Measurements from ENCODE around the gene PLA2G6. TPM values are rescaled to one million over a fixed set of nuclear protein-coding genes. Genes with fewer than 3 reads are reported as not detected.

The PLA2G6 gene
- total and polyA plus RNA-seq, 2 donors, result 21.1 to 21.2 TPM

DNA sequence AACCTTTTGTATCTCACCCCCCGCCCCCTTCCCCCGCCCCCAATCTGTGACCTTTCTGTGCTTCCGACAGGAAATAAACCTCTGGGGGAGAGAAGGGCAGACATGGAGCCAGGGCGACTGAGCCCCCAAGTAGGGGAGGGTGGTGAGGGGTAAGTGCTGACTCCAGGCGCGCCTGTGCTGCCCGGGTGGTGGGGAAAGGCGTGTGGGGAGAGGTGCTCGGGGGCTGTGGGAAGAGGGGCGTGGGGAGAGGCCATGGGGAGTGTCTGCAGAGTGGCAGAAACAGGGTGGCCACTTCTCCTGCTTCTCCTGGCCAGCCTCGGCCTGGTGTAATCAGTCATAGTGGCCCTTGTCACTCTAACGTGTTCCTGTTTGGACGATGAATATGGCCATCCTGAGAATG is 105.7 kb downstream of the PLA2G6 start:
- no peak overlapping the region for H3K27ac ChIP-seq (ENCODE audit: low read depth)
- H3K4me3 ChIP-seq (ENCODE audit: low read depth, low read length), result no peak overlapping the region
- H3K4me1 ChIP-seq (ENCODE audit: insufficient read depth), result no peaks in the 10 kb centered on the region
- H3K36me3 ChIP-seq (ENCODE audit: insufficient read depth), result peaks cover 6% of the 10 kb centered on the region
- WGBS, result 85% methylated on average over 13 of the region's 13 CpGs
- DNase-seq (ENCODE audit: extremely low spot score), result no peak

DNA sequence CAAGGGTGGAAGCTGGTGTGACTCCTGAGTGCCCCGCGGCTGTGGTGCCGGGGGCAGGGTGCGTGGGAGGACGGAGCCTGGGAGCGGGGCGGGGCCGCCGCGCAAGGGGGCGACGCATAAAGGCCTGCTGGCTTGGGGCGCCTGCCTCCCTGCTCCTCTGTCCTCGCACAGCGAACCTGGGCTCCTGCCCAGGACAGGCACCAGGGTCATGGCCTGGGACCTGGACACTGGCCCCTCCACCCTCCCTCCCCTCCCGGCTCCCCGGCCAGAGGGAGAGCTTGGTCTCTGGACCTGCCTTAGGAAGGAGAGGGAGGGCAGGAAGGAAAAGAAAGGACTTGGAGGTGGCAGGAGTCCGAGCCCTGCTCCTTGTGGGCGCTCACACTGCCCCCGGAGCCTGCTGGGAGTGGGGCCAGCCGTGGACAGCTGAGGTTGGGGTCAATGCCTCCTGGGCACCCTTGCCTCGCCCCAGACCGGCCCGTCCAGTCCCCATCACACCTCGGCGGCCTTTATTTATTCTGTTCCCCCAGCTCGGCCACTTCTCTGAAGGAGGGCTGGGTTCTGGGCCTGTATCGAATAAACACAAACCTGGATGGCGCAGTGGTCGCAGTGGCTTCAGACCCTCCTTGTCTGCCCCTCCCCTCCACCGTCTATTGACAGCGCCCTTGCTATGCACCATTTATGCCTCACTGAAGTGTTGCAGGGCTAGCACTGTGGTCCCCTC is 106.4 kb downstream of the PLA2G6 start:
- no peak for DNase-seq (ENCODE audit: extremely low spot score)
- 92% methylated on average over 32 of the region's 32 CpGs for WGBS
- Histone ChIP-seq H3K4me3 (ENCODE audit: low read depth, low read length) (no peak overlapping the region), H3K4me1 (ENCODE audit: insufficient read depth) (no peaks in the 10 kb centered on the region), H3K27ac (ENCODE audit: low read depth) (no peak overlapping the region), H3K36me3 (ENCODE audit: insufficient read depth) (peaks cover 6% of the 10 kb centered on the region)

DNA sequence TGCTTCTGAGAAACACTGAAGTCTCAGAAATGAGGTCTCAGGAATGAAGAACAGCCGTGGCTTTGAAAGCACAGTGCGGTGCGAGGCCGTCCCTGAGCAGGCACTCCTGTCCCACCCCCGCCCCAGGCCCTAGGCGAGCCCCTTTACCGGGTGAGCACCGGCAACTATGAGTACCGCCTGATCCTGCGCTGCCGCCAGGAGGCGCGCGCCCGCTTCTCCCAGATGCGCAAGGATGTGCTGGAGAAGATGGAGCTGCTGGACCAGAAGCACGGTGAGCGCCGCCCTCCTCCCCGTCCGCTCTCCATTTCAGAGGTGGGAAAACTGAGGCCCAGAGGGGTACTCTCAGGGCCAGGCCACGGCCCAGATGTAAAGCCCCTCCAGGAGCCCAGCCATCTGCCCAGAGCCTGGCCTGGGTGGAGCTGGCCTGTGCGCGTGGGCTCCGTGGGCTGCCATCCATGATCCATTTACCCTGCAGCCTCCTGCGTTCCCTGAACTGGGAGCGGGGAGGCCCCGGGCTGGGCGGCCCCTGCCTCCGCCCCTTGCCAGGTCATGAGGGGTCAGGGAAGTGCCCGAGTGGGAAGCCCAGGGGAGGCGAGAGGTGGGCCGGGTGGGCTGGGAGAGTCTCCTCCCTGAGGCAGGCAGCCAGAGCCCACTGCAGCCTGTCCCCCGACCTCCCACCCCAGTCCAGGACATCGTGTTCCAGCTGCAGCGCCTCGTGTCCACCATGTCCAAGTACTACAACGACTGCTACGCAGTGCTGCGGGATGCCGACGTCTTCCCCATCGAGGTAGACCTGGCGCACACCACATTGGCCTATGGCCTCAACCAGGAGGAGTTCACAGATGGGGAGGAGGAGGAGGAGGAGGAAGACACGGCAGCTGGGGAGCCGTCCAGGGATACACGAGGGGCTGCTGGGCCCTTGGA is 107.2 kb downstream of the PLA2G6 start:
- peaks cover 6% of the 10 kb centered on the region for H3K36me3 ChIP-seq (ENCODE audit: insufficient read depth)
- no peak overlapping the region for H3K27ac ChIP-seq (ENCODE audit: low read depth)
- H3K4me1 ChIP-seq (ENCODE audit: insufficient read depth), result no peaks in the 10 kb centered on the region
- no peak overlapping the region for H3K4me3 ChIP-seq (ENCODE audit: low read depth, low read length)
- DNase-seq (ENCODE audit: extremely low spot score), result no peak
- 83% methylated on average over 47 of the region's 47 CpGs for WGBS

DNA sequence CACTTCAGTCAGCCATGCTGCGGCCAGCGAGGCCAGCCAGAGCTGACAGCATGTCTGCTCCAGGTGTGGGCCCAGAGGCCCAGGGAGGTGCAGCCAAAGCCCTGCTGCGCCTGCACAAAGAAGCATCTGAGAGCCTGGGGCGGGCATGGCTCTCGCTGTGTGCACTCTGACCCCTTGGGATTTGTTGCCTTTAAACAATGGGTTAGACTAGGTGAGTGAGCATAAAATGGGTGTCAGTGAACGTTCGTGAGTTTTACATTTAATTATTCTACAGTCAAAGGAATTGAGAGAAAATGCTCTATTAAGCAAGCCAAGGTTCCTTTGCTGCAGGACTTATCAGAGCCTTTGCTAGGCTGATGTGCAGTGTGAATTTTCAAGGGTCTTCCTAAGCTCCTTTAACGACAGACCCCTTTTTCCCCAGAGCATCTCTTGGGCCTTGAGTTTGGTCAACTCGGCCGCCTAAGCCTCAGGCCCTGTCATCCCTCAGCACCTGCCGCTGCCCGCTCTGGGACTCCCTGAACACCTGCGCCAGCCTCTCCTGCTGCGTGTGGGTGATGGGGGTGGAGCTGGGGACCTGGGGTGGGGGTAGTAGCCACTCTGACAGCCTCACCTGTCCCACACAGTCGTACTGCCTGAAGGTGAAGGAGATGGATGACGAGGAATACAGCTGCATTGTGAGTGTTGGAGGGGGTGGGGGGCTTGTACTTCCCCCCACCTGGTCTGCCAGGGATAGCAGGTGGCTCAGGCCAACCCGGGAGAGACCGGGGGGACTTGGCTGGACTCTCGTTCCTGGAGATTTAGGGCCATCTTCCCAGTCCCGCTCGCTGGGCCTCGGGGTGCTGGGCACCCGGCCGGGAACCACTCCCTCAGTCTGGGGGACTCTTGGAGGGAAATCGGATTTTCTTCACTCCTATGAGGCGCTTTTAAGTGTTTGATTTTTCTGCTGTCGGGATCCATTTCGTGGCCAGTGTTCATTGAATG is 108.2 kb downstream of the PLA2G6 start:
- WGBS, result 94% methylated on average over 28 of the region's 28 CpGs
- Histone ChIP-seq H3K27ac (ENCODE audit: low read depth) (no peak overlapping the region), H3K4me3 (ENCODE audit: low read depth, low read length) (no peak overlapping the region), H3K4me1 (ENCODE audit: insufficient read depth) (no peaks in the 10 kb centered on the region), H3K36me3 (ENCODE audit: insufficient read depth) (peaks cover 6% of the 10 kb centered on the region)
- no peak for DNase-seq (ENCODE audit: extremely low spot score)

DNA sequence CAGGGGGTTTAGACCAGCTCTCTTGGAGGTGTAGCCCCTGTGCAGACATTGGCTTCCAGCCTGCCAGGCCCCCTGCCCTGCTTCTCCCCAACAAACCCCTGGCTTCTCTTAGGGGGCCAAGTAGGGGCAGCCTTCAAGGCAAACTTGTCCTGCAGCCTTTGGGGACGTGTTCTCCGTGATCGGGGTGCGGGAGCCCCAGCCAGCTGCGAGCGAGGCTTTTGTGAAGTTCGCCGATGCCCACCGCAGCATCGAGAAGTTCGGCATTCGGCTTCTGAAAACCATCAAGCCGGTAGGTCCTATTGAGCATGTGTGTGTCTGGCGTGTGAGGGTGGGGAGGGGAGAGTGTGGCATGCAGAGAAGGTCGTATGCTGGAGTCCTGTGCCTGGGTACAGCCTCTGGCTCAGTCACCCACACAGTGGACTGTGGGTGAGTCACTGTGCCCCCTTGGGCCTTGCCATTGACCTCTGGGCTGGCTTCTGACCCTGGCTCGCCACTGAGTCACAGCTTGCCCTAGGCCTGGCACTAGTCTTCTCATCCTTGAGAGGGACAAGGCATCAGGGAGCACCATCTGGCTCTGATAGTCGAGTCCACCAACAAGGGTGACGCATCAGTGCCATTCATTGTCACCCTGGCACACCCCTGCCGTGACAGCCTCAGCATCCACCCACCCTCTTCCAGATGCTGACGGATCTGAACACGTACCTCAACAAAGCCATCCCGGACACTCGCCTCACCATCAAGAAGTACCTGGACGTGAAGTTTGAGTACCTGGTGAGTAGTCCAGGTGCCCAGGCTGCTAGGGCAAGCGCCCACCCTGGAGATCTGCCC is 109.1 kb downstream of the PLA2G6 start:
- no peak for DNase-seq (ENCODE audit: extremely low spot score)
- Histone ChIP-seq H3K4me3 (ENCODE audit: low read depth, low read length) (no peak overlapping the region), H3K27ac (ENCODE audit: low read depth) (no peak overlapping the region), H3K4me1 (ENCODE audit: insufficient read depth) (no peaks in the 10 kb centered on the region), H3K36me3 (ENCODE audit: insufficient read depth) (peaks cover 6% of the 10 kb centered on the region)
- WGBS, result 95% methylated on average over 25 of the region's 25 CpGs

DNA sequence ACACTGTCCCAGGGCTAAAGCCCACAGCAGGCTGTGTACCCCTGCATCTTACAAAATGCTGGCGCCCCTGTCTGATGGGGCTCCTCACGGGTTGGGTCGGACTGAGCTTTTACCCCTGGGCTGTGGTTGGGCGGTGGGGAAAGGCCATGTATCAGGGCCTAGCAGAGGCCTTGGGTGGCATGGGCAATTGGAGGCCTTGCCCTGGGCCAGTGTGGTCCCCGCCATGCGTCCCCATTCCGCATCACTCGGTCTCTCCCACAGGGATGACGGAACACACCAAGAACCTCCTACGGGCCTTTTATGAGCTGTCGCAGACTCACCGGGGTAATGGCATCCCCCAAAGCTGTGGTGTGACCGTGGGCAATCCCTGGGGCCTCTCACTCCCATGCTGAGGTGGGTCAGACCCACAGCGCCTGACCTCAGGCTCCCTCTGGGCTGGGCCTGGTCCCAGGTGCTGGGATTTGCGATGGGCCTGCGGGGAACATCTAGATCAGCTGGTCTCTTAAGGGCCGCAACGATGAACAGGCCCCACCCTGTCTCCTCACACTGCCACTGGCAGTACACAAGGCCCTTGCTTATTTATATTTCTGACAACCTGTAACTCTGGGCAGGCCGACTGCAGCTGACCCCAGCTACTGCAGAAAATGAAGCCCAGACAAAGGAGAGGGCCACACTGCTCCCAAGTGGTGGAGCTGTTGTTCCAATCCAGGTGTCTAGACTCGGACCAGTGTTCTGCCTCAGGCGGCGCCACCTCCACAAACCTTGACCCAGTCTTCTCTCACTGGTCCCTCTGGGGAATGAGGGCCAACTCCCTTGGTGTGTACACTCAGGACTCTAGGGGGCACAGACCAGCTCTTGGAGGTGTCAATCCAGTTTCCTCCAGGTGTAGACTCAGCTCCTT is 110.0 kb downstream of the PLA2G6 start:
- no peaks in the 10 kb centered on the region for H3K4me1 ChIP-seq (ENCODE audit: insufficient read depth)
- no peak for DNase-seq (ENCODE audit: extremely low spot score)
- 89% methylated on average over 22 of the region's 22 CpGs for WGBS
- no peak overlapping the region for H3K4me3 ChIP-seq (ENCODE audit: low read depth, low read length)
- no peak overlapping the region for H3K27ac ChIP-seq (ENCODE audit: low read depth)
- peaks cover 6% of the 10 kb centered on the region for H3K36me3 ChIP-seq (ENCODE audit: insufficient read depth)

DNA sequence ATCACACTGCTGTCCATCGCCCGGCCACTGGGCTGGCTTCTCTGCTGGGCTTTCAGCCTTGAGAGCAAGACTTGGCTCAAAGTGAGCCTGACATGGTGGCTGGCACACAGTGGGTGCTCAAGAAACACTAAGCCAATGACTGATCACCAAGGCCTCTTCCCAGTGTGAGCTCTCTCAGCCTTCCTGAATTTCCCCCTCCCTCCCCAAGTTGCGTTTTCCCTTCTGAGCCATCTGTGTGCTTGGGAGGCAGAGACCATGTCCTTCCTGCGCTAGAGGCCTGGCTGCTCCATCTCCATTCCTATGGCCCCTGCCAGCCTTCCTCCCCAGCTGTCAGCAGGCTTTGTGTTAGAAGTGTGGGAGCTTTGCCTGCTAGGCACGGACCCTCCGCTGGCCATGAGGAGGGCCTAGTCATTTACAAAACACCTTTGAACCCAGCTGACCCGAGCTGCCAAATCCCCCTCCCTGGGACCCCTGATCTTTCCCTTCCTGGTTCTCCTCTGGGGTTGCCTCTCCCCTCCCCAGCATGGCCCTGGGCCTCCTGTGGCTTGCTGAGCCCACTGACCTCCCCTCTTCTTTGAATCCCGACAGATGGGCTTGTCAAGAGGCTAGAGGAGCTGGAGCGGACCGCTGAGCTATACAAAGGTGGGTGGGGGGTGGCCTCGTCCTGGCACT is 111.2 kb downstream of the PLA2G6 start:
- Histone ChIP-seq H3K4me1 (ENCODE audit: insufficient read depth) (no peaks in the 10 kb centered on the region), H3K36me3 (ENCODE audit: insufficient read depth) (peaks cover 6% of the 10 kb centered on the region)
- 78% methylated on average over 11 of the region's 11 CpGs for WGBS

DNA sequence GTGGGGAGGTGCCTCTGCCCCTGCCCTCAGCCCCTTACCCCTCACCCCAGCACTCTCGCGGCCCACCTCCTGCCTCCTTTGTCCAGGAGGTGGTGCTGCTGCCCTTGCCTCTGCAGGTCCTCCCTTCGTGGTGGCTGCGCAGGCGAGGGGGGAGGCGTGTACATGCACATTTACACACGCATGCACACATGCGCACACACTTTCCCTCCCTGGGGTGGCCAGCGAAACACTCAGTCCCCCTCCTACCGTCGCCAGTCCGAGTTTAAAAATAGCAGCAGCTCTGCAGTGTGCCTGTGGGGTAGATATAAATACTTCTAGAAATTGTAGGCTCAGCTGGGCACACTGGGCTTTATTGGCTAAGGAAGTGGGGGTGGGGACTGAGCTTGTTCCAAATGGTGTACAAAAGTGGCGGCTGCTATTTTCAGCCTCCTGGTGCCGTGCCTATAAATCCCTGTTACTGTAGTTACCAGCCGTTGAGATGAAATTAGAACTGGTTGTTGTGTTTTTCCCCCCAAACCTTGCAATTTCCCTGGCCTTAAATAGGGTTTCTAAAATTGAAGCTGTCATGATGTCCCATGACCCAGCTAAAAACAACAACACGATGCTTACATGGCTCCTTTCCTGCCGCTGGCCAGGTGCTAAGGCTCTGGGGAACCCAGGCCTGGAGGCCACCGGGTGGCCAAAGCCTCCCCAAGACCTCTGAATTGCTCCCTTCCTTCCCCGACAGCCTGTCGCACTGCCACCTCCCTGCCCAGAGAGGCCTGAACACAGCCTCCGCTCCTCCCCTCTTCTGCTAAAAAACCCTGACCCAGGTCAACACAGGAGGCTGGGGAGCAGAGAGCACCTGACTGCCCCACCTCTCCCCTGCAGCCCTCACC is 112.0 kb downstream of the PLA2G6 start:
- Histone ChIP-seq H3K4me3 (ENCODE audit: low read depth, low read length) (no peak overlapping the region), H3K36me3 (ENCODE audit: insufficient read depth) (peaks cover 6% of the 10 kb centered on the region), H3K27ac (ENCODE audit: low read depth) (no peak overlapping the region), H3K4me1 (ENCODE audit: insufficient read depth) (no peaks in the 10 kb centered on the region)
- no peak for DNase-seq (ENCODE audit: extremely low spot score)
- WGBS, result 39% methylated on average over 21 of the region's 21 CpGs

More for the DNA sequence above, 111.2 kb downstream of the PLA2G6 start:
- H3K4me3 ChIP-seq (ENCODE audit: low read depth, low read length), result no peak overlapping the region
- DNase-seq (ENCODE audit: extremely low spot score), result no peak
- H3K27ac ChIP-seq (ENCODE audit: low read depth), result no peak overlapping the region

DNA sequence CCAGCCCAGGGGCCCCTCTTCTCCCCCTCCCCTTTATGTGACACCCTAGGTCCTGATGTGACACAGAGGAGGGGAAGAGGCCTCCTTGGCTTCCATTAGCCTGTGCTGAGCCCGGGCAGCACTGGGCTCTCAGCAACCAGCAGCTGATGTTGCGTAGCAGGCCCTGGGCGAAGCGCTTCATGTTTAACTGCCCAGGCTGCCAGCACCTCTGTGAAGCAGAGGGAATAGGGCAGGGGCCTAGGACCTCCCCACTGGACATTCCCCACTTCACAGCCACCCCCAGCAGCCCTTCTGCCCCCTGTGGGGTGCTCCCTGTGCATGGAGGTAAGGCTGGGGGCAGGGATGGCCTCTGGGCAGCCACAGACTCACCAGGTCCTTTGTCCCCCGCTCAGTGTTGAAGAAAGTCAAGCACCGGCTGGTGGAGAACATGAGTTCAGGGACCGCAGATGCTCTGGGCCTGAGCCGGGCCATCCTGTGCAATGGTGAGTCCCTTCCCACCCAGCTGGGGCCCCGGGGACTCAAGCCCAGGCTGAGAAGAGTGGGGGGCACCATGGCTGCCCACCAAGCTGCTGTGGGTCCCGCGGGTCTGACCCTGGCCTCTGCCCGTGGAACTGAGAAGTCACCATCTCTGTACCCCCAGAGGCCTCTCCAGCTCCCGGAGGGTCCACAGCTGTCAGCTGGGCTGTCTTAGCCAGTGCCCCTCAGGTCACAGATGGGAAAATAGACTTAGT is 112.8 kb downstream of the PLA2G6 start:
- no peak overlapping the region for H3K4me3 ChIP-seq (ENCODE audit: low read depth, low read length)
- 76% methylated on average over 13 of the region's 13 CpGs for WGBS
- H3K4me1 ChIP-seq (ENCODE audit: insufficient read depth), result no peaks in the 10 kb centered on the region
- H3K36me3 ChIP-seq (ENCODE audit: insufficient read depth), result peaks cover 6% of the 10 kb centered on the region
- no peak for DNase-seq (ENCODE audit: extremely low spot score)
- no peak overlapping the region for H3K27ac ChIP-seq (ENCODE audit: low read depth)

DNA sequence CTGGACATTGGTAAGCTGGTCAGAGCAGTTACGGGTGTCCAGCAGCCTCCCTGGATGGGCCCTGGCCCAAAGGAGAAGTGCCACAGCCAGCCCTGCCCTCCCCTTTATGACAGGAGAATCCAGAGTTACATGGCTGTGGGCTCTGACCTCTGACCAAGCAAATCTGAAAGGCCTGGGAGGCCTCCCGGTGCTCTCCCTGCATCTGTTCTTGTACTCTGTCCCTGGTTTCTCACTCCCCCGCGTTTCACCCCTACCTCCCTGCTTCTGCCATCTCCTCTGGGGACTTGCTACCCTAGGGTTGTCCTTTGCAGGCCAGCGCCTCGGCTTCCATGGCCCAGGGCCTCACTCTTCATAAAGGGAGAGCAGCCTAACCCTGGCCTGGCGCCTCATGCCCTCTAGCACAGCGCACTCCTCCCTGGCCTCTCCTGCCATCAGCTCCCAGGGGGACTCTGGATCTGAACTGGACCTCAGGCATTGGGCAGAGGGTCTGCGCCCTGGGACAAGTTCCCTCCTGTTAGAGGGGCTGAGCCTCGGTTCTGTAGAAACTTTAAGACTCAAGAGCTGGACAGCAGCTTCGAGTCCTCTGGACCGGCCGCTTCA is 113.8 kb downstream of the PLA2G6 start:
- no peak for DNase-seq (ENCODE audit: extremely low spot score)
- no peak overlapping the region for H3K27ac ChIP-seq (ENCODE audit: low read depth)
- no peaks in the 10 kb centered on the region for H3K4me1 ChIP-seq (ENCODE audit: insufficient read depth)
- 89% methylated on average over 13 of the region's 13 CpGs for WGBS
- peaks cover 6% of the 10 kb centered on the region for H3K36me3 ChIP-seq (ENCODE audit: insufficient read depth)
- H3K4me3 ChIP-seq (ENCODE audit: low read depth, low read length), result no peak overlapping the region

All from urinary bladder (tissue), 4 donors.